ENCODE data around the gene GARIN6. TPM values are rescaled to one million over a fixed set of nuclear protein-coding genes. Genes with fewer than 3 reads are reported as not detected.

Gene GARIN6
- total RNA-seq, result not detected

GRCh38 chr12:99647453-99647852 lies at the start of gene GARIN6:
GARIN6 (plus strand) TSS chr12:99647753; CDS start chr12:99648175, 422 bp downstream.

